Activated T-cell treated with anti-CD3 and anti-CD28 coated beads, Interleukin-2, amount 50 U/mL, for 72 hours (primary cell): ENCODE measurements around the gene ZNF225. TPM values are rescaled to one million over a fixed set of nuclear protein-coding genes. Genes with fewer than 3 reads are reported as not detected.
A peak's percentile ranks its signal among the peaks of the same experiment; 100 is the strongest.

Experiments used
- ATAC-seq, 2 donors: fragments of 150-1000 bp; cut with Tn5 transposase; replicated peaks in 1 of 2; 2 replicates each; pipeline ENCODE4 v1.10.0; 2021; ENCODE audit warnings: moderate library complexity in 2 of 2, mild to moderate bottlenecking in 1 of 2
- DNase-seq, 2 donors: peaks; one replicate each; pipeline ENCODE4 v3.0.0; 2021 to 2022; ENCODE audit warnings: mixed read lengths in 1 of 2
- H3K27ac Mint-ChIP-seq: one replicate; pipeline ENCODE4 v1.8.0; 2022; ENCODE audit warnings: mild to moderate bottlenecking, moderate library complexity, mixed read lengths
- H3K27me3 Mint-ChIP-seq: one replicate; pipeline ENCODE4 v1.8.0; 2022; ENCODE audit warnings: low read depth, mixed read lengths
- H3K36me3 Mint-ChIP-seq, 2 donors: one replicate each; pipeline ENCODE4 v1.8.0; 2022; ENCODE audit warnings: mixed read lengths in 2 of 2, mild to moderate bottlenecking in 1 of 2; ENCODE audit not compliant: insufficient read depth in 2 of 2
- H3K4me1 Mint-ChIP-seq: one replicate; pipeline ENCODE4 v1.8.0; 2022; ENCODE audit warnings: low read depth, mixed read lengths
- H3K4me3 Mint-ChIP-seq, 2 donors: one replicate each; pipeline ENCODE4 v1.8.0; 2022; ENCODE audit warnings: mild to moderate bottlenecking in 2 of 2, mixed read lengths in 2 of 2, moderate library complexity in 2 of 2
- H3K9me3 Mint-ChIP-seq, 2 donors: one replicate each; pipeline ENCODE4 v1.8.0; 2022; ENCODE audit warnings: mixed read lengths in 2 of 2
- total RNA-seq, 2 donors: library from RNA; stranded (reverse); gene quantifications; one replicate each; pipeline ENCODE4 v1.2.3, GENCODE V29; 2022

The ZNF225 gene
- 1 to 10 TPM; 1.9 to 3.0 TPM for total RNA-seq

DNA sequence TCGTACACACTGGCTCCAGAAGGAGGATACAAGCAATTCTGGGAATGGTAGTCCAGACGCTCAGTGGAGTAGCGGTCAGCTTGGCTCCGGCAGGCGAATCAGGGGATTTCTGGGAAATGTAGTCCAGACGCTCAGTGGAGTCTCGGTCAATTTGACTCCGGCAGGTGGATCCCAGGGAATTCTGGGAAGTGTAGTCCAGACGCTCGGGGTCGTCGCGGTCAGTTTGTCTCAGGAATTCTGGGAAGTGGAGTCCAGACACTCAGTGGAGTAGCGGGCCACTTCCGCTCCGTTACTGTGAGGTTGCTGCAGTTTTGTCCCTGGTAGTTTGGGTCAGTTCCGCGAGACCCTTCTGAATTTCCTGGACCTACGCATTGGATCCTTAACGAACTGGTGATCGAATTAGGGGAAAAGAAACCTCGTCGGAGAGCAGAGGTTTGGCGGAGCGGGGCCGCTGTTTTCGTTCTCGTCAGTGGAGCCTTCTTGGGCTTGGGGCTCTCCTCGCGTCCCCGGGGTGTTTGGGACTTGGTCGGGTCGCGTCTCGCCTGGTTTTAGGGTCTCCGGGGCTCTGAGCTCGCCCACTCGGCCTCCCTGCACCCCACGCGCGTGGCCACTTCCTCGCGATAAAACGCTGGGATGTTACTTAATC lies at the start of gene ZNF225:
Gene ZNF225 (plus strand): TSS at position 262 of the 646 bp plus-strand sequence. CDS start 2,429 bp downstream, outside the sequence.
- H3K27ac Mint-ChIP-seq: peak within 1 kb of the TSS; percentile 95
- peak within 1 kb of the TSS; percentile 98 to 99 for H3K4me3 Mint-ChIP-seq
- peaks cover 11 to 41% of the 10 kb centered on the region in 2 donors for H3K36me3 Mint-ChIP-seq
- peaks cover 22% of the 10 kb centered on the region for H3K4me1 Mint-ChIP-seq
- H3K9me3 Mint-ChIP-seq: peaks cover 4 to 14% of the 10 kb centered on the region in 2 donors
- peak; percentile 92 to 94 for ATAC-seq
- no peaks in the 10 kb centered on the region for H3K27me3 Mint-ChIP-seq
- DNase-seq: peak; percentile 77 to 84

DNA sequence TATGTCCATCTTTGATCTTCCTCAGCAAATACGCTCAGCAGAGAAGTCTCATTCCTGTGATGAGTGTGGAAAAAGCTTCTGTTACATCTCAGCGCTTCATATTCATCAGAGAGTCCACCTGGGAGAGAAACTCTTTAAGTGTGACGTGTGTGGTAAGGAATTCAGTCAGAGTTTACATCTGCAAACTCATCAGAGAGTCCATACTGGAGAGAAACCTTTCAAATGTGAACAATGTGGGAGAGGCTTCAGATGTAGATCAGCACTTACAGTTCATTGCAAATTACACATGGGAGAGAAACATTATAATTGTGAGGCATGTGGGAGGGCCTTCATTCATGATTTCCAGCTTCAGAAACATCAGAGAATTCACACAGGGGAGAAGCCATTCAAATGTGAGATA lies 46.9 kb upstream of the ZNF225 start:
- DNase-seq (no peak), ATAC-seq (no peak)
- H3K4me3 Mint-ChIP-seq: no peak overlapping the region
- H3K27me3 Mint-ChIP-seq: no peaks in the 10 kb centered on the region
- H3K27ac Mint-ChIP-seq: no peak overlapping the region
- H3K4me1 Mint-ChIP-seq: peaks cover 3% of the 10 kb centered on the region
- peaks cover 31 to 41% of the 10 kb centered on the region in 2 donors for H3K36me3 Mint-ChIP-seq
- H3K9me3 Mint-ChIP-seq: peaks cover 24 to 26% of the 10 kb centered on the region in 2 donors

DNA sequence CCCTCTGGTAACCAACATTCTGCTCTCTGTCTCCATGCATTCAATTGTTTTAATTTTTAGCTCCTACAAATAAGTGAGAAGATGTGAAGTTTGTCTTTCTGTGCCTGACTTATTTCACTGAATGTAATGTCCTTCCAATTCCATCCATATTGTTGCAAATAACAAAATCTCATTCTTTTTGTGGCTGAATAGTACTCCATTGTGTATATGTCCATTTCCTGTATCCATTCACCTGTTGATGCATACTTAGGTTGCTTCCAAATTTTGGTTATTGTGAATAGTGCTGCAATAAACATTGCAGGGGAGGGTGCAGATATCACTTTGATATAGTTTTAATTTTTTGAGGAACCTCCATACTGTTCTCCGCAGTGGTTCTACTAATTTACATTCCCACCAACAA lies 43.8 kb upstream of the ZNF225 start:
- no peaks in the 10 kb centered on the region for H3K27me3 Mint-ChIP-seq
- DNase-seq: no peak
- H3K4me1 Mint-ChIP-seq: peaks cover 20% of the 10 kb centered on the region
- no peak overlapping the region for H3K27ac Mint-ChIP-seq
- H3K4me3 Mint-ChIP-seq: no peak overlapping the region
- H3K36me3 Mint-ChIP-seq: peaks cover 34 to 42% of the 10 kb centered on the region in 2 donors
- H3K9me3 Mint-ChIP-seq: peaks cover 28 to 31% of the 10 kb centered on the region in 2 donors
- ATAC-seq: no peak

DNA sequence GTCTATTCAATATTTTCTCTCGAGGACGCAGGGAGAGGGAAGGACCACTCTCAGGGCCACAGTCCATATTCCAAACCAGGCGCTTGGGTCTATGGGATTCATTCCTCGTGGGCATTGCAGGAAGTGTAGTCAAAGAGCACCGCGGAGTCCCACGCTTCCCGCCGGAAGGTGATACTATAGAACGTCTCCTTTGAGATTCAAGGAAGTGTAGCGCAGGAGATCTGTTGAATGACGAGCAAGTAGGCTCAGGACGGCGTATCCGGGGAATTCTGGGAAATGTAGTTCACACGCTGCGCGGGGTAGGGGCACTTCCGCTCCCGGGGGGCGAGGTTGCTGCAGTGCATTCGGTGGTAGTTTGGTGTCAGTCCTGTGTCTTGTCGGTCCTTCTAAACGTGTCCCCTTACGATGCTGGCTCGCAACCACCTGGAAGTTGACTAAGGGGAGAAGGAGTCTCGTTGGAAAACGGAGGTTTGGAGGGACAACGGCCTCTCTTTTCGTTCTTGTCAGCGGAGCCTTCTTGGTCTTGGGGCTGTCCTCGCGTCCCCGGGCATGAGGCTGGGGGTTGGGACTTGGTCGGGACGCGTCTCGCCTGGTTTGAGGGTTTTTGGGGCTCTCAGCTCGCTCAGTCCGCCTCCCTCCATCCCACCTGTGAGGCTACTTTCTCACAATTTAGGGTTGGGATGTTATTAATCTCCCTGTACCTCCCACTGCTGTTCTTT lies 41.2 kb upstream of the ZNF225 start, which contains the start of gene ZNF284:
Gene ZNF284 (plus strand): TSS at position 336 of the 719 bp plus-strand sequence. CDS start 4,231 bp downstream, outside the sequence.
- H3K36me3 Mint-ChIP-seq: peaks cover 26 to 28% of the 10 kb centered on the region in 2 donors
- no peaks in the 10 kb centered on the region for H3K27me3 Mint-ChIP-seq
- peaks cover 17 to 24% of the 10 kb centered on the region in 2 donors for H3K9me3 Mint-ChIP-seq
- DNase-seq (peak; percentile 84 to 85), ATAC-seq (peak; percentile 100)
- peak within 1 kb of the TSS; percentile 70 for H3K27ac Mint-ChIP-seq
- H3K4me1 Mint-ChIP-seq: peaks cover 28% of the 10 kb centered on the region
- peak within 1 kb of the TSS; percentile 88 to 94 for H3K4me3 Mint-ChIP-seq

DNA sequence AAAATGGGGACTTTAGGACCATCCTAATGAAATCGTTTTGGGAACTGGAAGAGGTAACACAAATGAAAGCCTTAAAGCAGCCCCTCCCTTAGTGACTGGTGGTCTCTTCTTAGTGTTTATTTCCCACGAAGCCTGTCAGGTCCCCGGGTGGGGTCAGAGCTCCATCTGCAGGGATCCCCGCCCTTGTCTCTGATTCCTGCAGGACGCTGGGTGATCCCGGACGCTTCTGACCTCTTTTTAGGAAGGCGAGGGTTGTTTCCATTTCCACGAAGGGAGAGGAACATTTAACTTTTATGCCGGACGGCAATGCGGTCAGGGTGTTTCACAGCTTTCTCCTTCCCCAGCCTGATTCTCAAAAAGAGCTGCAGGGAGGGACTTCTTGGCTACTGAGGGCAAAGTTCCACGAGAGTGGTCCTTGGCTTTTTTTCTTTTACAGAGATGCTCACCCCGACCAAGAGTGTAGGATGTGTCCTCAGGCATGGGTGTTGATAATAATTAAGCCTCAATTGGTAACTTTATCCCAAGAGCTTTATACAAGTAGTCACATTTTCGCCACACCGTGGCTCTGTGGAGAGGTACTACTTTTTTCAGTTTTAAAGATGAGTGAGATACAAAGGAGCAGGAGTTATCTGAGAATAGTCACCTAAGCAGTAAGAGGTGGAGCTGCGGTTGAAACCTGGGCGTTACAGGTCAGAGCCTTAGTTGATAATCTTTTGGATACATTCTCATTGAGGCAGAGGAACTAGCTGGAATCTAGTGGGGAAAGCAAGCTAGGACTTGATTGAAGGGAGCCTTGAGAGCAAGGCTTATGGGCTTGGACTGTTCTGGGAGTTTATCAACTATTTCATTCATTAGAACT lies 40.4 kb upstream of the ZNF225 start:
- ATAC-seq (peak in 1 of 2 donors; percentile 4), DNase-seq (no peak)
- peaks cover 28% of the 10 kb centered on the region for H3K4me1 Mint-ChIP-seq

DNA sequence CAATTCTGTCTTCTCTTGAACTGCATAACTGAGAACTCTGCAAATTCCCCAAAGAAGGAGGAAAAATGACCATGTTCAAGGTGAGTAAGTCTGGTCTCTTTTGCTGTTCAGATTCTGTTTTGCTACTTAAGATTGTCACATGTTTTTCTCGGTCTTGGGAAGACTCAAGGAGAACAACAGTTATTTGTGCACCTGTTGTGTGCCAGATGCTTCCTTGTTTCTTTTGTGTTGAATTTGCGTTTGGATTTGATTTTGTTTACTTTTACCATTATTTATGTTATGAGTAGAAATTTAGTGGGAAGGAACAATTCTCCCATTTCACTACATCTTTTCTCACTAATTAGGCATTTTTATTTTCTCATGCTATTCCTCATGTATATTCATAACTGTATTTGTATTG lies 36.9 kb upstream of the ZNF225 start:
- ATAC-seq (no peak), DNase-seq (no peak)
- Mint-ChIP-seq H3K9me3 (peaks cover 3 to 11% of the 10 kb centered on the region in 2 donors), H3K4me3 (no peak overlapping the region), H3K27ac (no peak overlapping the region), H3K36me3 (peaks cover 14 to 25% of the 10 kb centered on the region in 2 donors), H3K27me3 (no peaks in the 10 kb centered on the region), H3K4me1 (peaks cover 25% of the 10 kb centered on the region)

More for the DNA sequence above, 40.4 kb upstream of the ZNF225 start:
- peak overlapping the region; percentile 88 to 94 for H3K4me3 Mint-ChIP-seq
- H3K9me3 Mint-ChIP-seq: peaks cover 12 to 22% of the 10 kb centered on the region in 2 donors
- H3K27me3 Mint-ChIP-seq: no peaks in the 10 kb centered on the region
- peak overlapping the region; percentile 21 for H3K27ac Mint-ChIP-seq
- H3K36me3 Mint-ChIP-seq: peaks cover 24 to 25% of the 10 kb centered on the region in 2 donors

DNA sequence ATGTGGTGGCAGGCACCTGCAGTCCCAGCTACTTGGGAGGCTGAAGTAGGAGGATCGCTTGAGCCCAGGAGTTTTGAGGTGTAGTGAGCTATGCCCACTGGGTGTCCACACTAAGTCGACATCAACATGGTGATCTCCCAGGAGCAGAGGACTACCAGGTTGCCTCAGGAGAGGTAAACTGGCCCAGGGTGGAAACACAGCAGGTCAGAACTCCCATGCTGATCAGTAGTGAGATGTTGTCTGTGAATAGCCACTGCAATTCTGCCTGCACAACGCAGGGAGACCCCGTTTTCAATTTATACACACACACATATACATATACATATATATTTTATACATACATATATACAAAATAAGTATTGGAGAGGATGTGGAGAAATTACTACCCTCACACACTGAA lies 21.1 kb upstream of the ZNF225 start:
- H3K4me1 Mint-ChIP-seq: peaks cover 22% of the 10 kb centered on the region
- no peak overlapping the region for H3K27ac Mint-ChIP-seq
- H3K9me3 Mint-ChIP-seq: peaks cover 0 to 2% of the 10 kb centered on the region in 2 donors
- H3K36me3 Mint-ChIP-seq: peaks cover 8 to 18% of the 10 kb centered on the region in 2 donors
- no peak for ATAC-seq
- DNase-seq: no peak
- no peaks in the 10 kb centered on the region for H3K27me3 Mint-ChIP-seq
- no peak overlapping the region for H3K4me3 Mint-ChIP-seq

DNA sequence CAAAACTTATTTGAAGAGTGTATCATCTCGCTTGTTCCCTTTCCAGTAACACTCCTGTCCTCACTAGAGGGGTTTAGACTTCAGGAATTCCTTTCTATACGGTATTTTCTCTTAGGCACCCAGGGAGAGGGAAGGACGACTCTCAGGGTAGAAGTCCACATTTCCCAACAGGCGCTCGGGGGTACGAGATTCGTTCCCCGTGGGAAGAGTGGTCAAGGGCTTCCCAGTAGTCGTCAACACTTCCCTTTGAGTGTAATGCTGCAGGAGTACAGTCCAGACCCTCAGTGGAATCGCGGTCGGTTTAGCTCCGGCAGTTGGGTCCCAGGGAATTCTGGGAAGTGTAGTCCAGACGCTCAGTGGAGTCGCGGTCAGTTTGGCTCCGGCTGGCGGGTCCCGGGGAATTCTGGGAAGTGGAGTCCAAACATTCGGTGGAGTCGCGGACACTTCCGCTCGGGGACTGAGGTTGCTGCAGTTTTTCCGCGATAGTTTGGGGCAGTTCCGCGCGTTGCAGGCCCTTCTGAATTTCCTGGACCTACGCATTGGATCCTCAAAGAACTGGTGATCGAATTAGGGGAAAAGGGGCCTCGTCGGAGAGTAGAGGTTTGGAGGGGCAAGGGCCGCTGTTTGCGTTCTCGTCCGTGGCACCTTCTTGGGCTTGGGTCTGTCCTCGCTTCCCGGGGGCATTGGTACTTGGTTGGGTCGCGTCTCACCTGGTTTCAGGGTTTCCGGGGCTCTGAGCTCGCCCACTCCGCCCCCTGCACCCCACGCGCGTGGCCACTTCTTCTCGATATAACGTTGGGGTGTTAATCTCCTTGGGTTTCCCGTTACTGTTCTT lies 19.1 kb upstream of the ZNF225 start, which contains the start of gene ZNF224:
Gene ZNF224 (plus strand): TSS at position 431 of the 835 bp plus-strand sequence. CDS start 3,513 bp downstream, outside the sequence.
- DNase-seq (peak; percentile 84 to 85), ATAC-seq (peak; percentile 89 to 94)
- Mint-ChIP-seq H3K9me3 (peaks cover 2 to 5% of the 10 kb centered on the region in 2 donors), H3K27ac (peak within 1 kb of the TSS; percentile 93), H3K4me3 (peak within 1 kb of the TSS; percentile 97 to 98), H3K36me3 (peaks cover 10 to 29% of the 10 kb centered on the region in 2 donors), H3K4me1 (peaks cover 22% of the 10 kb centered on the region), H3K27me3 (no peaks in the 10 kb centered on the region)

DNA sequence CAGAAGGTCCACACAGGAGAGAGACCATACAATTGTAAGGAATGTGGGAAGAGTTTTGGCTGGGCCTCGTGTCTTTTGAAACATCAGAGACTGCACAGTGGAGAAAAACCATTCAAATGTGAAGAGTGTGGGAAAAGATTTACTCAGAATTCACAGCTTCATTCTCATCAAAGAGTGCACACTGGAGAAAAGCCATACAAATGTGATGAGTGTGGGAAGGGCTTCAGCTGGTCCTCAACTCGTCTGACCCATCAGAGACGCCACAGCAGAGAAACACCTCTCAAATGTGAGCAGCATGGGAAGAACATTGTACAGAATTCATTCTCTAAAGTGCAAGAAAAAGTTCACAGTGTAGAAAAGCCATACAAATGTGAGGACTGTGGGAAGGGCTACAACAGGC lies 5.4 kb upstream of the ZNF225 start:
- Mint-ChIP-seq H3K27me3 (no peaks in the 10 kb centered on the region), H3K4me3 (no peak overlapping the region), H3K4me1 (peaks cover 8% of the 10 kb centered on the region), H3K36me3 (peaks cover 43 to 71% of the 10 kb centered on the region in 2 donors), H3K9me3 (peaks cover 21 to 35% of the 10 kb centered on the region in 2 donors), H3K27ac (no peak overlapping the region)
- ATAC-seq: no peak
- no peak for DNase-seq

DNA sequence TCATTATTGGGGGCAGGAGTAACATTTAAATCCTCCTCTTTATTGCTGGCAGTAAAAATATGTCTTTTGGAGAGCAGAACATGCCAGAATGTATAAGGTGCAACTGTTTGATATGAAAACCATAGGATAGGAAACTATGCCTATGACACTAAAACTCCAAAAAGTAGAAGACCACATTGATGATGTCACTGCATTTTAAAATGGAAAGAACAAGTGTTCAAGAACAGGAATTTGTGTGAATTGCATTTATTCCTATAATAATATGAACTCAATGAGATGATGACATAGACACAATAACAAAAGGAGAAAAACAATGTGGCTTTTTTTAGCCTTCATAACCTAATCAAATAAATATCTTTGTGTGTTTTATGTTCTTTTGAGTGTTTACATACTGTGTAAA lies 3.7 kb upstream of the ZNF225 start:
- H3K27me3 Mint-ChIP-seq: no peaks in the 10 kb centered on the region
- H3K36me3 Mint-ChIP-seq: peaks cover 38 to 60% of the 10 kb centered on the region in 2 donors
- peaks cover 15 to 34% of the 10 kb centered on the region in 2 donors for H3K9me3 Mint-ChIP-seq
- H3K4me3 Mint-ChIP-seq: no peak overlapping the region
- ATAC-seq (no peak), DNase-seq (no peak)
- H3K4me1 Mint-ChIP-seq: peaks cover 15% of the 10 kb centered on the region
- no peak overlapping the region for H3K27ac Mint-ChIP-seq

DNA sequence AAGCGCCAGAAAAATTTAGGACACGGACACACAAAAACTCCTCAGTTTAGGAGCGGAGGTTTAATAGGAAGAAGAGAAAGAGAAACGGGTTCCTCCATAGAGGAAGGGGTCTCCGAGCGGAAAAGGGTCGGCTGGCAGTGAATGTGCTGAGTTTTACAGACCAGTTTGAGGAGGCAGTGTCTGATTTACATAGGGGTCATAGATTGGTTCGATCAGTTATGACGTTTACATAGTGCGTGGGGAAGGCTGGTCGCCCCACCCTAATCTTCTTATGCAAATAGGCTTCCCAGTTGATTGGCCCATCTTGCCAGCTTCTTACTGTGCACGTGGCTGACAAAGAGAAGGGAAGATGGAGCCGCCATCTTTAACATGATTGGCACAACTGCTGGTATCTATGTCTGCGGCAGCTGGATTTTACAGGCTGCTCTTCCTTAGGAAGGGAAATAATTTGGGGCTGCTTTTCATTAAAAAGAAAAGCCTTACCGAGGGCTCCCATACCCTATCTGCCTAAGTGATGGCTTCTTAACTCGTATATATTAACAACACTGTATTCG lies 1.2 kb upstream of the ZNF225 start:
- Mint-ChIP-seq H3K9me3 (peaks cover 10 to 26% of the 10 kb centered on the region in 2 donors), H3K27me3 (no peaks in the 10 kb centered on the region), H3K4me1 (peaks cover 22% of the 10 kb centered on the region), H3K4me3 (peak overlapping the region; percentile 67 to 98), H3K36me3 (peaks cover 22 to 47% of the 10 kb centered on the region in 2 donors), H3K27ac (peak overlapping the region; percentile 36)
- DNase-seq (peak in 1 of 2 donors; percentile 18), ATAC-seq (peak in 1 of 2 donors; percentile 33)
